ENCODE measurements around the gene C5orf24.
A peak's percentile ranks its signal among the peaks of the same experiment; 100 is the strongest.
"Not testable (repeated sequence)": the region's sequence is repeated elsewhere in the genome, so short reads cannot be mapped to it uniquely, and the experiment has no call there.

Gene C5orf24

GRCh38 chr5:134845852-134846640, at the start of gene C5orf24:
C5orf24 (plus strand) TSS chr5:134845968; CDS start chr5:134854901, 8,933 bp downstream.
- peak; percentile 95 for DNase-seq

- no peak for DNase-seq
These were observed 47.3 kb upstream of the C5orf24 start for GRCh38 chr5:134798468-134798867.

GRCh38 chr5:134803821-134804220, 41.9 kb upstream of the C5orf24 start:
- no peak for DNase-seq

- DNase-seq: peak; percentile 5
These were observed 32.4 kb upstream of the C5orf24 start for GRCh38 chr5:134813407-134813806.

- DNase-seq: peak; percentile 62
These were observed 31.9 kb upstream of the C5orf24 start for GRCh38 chr5:134813827-134814226.

GRCh38 chr5:134817006-134817405, 28.8 kb upstream of the C5orf24 start:
- DNase-seq: no peak

GRCh38 chr5:134818776-134819175, 27.0 kb upstream of the C5orf24 start:
- DNase-seq: no peak

GRCh38 chr5:134819407-134819963, 26.3 kb upstream of the C5orf24 start:
- DNase-seq: no peak

GRCh38 chr5:134821841-134822240, 23.9 kb upstream of the C5orf24 start:
- DNase-seq: no peak

GRCh38 chr5:134824681-134825080, 21.1 kb upstream of the C5orf24 start:
- DNase-seq: no peak

GRCh38 chr5:134825212-134825611, 20.6 kb upstream of the C5orf24 start:
- no peak for DNase-seq

GRCh38 chr5:134833340-134834032, 12.3 kb upstream of the C5orf24 start:
- DNase-seq: no peak

GRCh38 chr5:134835623-134836022, 10.1 kb upstream of the C5orf24 start:
- no peak for DNase-seq

- no peak for DNase-seq
These were observed 8.1 kb upstream of the C5orf24 start for GRCh38 chr5:134837530-134838181.

- DNase-seq: not testable (repeated sequence)
These were observed 7.4 kb upstream of the C5orf24 start for GRCh38 chr5:134838361-134838760.

- no peak for DNase-seq
These were observed 5.0 kb upstream of the C5orf24 start for GRCh38 chr5:134840811-134841210.

GRCh38 chr5:134844252-134844651, 1.5 kb upstream of the C5orf24 start:
- DNase-seq: no peak

- DNase-seq: peak; percentile 25
These were observed 375 bp upstream of the C5orf24 start for GRCh38 chr5:134845335-134845851.

GRCh38 chr5:134846641-134846960, 833 bp downstream of the C5orf24 start:
- peak; percentile 69 for DNase-seq

GRCh38 chr5:134849434-134849933, 3.7 kb downstream of the C5orf24 start:
- not testable (repeated sequence) for DNase-seq

GRCh38 chr5:134851307-134851923, 5.6 kb downstream of the C5orf24 start:
- DNase-seq: peak; percentile 72

GRCh38 chr5:134856465-134856864, 10.7 kb downstream of the C5orf24 start:
- DNase-seq: not testable (repeated sequence)

GRCh38 chr5:134857401-134857800, 11.6 kb downstream of the C5orf24 start:
- no peak for DNase-seq
